DMS153 treated with DMSO at 0.1 percent for 48 hours (cell line): ENCODE results near the gene FCGR3A.
"Not testable (repeated sequence)": the region's sequence is repeated elsewhere in the genome, so short reads cannot be mapped to it uniquely, and the experiment has no call there.

ENCODE experiments used
- DNase-seq: peaks from one replicate; lab custom pipeline; 2025; ENCODE audit not compliant: unreplicated experiment; lab: John Stamatoyannopoulos, UW

The FCGR3A gene

GRCh38 chr1:161549652-161550051 lies at the start of gene FCGR3A:
Gene FCGR3A (minus strand): TSS chr1:161549818. CDS start chr1:161549736, 82 bp downstream.
- DNase-seq, result no peak

GRCh38 chr1:161597077-161597476 lies 47.5 kb upstream of the FCGR3A start:
- DNase-seq, result not testable (repeated sequence)

GRCh38 chr1:161595583-161595982 lies 46.0 kb upstream of the FCGR3A start:
- not testable (repeated sequence) for DNase-seq

GRCh38 chr1:161595173-161595572 lies 45.6 kb upstream of the FCGR3A start:
- DNase-seq, result not testable (repeated sequence)

- DNase-seq, result not testable (repeated sequence)
Measured at GRCh38 chr1:161594269-161594984, 44.8 kb upstream of the FCGR3A start.

- DNase-seq, result not testable (repeated sequence)
Measured at GRCh38 chr1:161593092-161593755, 43.6 kb upstream of the FCGR3A start.

GRCh38 chr1:161592586-161592985 lies 43.0 kb upstream of the FCGR3A start:
- not testable (repeated sequence) for DNase-seq

GRCh38 chr1:161589920-161590319 lies 40.3 kb upstream of the FCGR3A start:
- DNase-seq, result not testable (repeated sequence)

GRCh38 chr1:161589365-161589764 lies 39.7 kb upstream of the FCGR3A start:
- DNase-seq, result not testable (repeated sequence)

GRCh38 chr1:161588596-161588995 lies 39.0 kb upstream of the FCGR3A start:
- DNase-seq, result not testable (repeated sequence)

GRCh38 chr1:161582882-161583281 lies 33.3 kb upstream of the FCGR3A start:
- DNase-seq, result not testable (repeated sequence)

GRCh38 chr1:161580879-161581537 lies 31.4 kb upstream of the FCGR3A start:
- not testable (repeated sequence) for DNase-seq

- not testable (repeated sequence) for DNase-seq
Measured at GRCh38 chr1:161579856-161580507, 30.4 kb upstream of the FCGR3A start.

GRCh38 chr1:161576676-161577075 lies 27.1 kb upstream of the FCGR3A start:
- DNase-seq, result not testable (repeated sequence)

- not testable (repeated sequence) for DNase-seq
Measured at GRCh38 chr1:161571703-161572102, 22.1 kb upstream of the FCGR3A start.

GRCh38 chr1:161566602-161566960 lies 17.0 kb upstream of the FCGR3A start:
- not testable (repeated sequence) for DNase-seq

GRCh38 chr1:161563522-161563921 lies 13.9 kb upstream of the FCGR3A start:
- not testable (repeated sequence) for DNase-seq

- DNase-seq, result not testable (repeated sequence)
Measured at GRCh38 chr1:161562441-161562840, 12.8 kb upstream of the FCGR3A start.

- DNase-seq, result not testable (repeated sequence)
Measured at GRCh38 chr1:161560960-161561715, 11.5 kb upstream of the FCGR3A start.
